Measurements from ENCODE around the gene PLEKHA6.

Gene PLEKHA6

GRCh38 chr1:204358605-204359004, 1.1 kb downstream of the PLEKHA6 start (continued):
- no peak for TF ChIP-seq CSDC2 (CRISPR knock-in tag; IDR thresholded peaks at IDR 0.05)

- no peak for ATAC-seq
- TF ChIP-seq OSR1 (CRISPR knock-in tag; IDR thresholded peaks at IDR 0.05) (no peak), ZFP3 (CRISPR knock-in tag; IDR thresholded peaks at IDR 0.05) (no peak), PPARA (CRISPR knock-in tag; IDR thresholded peaks at IDR 0.05; ENCODE audit: borderline replicate concordance) (no peak), ESRRG (CRISPR knock-in tag; IDR thresholded peaks at IDR 0.05) (no peak), TOX (CRISPR knock-in tag; IDR thresholded peaks at IDR 0.05; ENCODE audit: borderline replicate concordance) (no peak), PATZ1 (CRISPR knock-in tag; IDR thresholded peaks at IDR 0.05; ENCODE audit: borderline replicate concordance) (no peak), CSRNP3 (CRISPR knock-in tag; IDR thresholded peaks at IDR 0.05) (no peak), TSHZ2 (CRISPR knock-in tag; IDR thresholded peaks at IDR 0.05) (no peak), ZNF565 (CRISPR knock-in tag; conservative IDR thresholded peaks at IDR 0.05; ENCODE audit: low read depth) (no peak), BACH2 (CRISPR knock-in tag; IDR thresholded peaks at IDR 0.05; ENCODE audit: borderline replicate concordance) (no peak), CSDC2 (CRISPR knock-in tag; IDR thresholded peaks at IDR 0.05) (no peak), SNAI2 (CRISPR knock-in tag; IDR thresholded peaks at IDR 0.05) (no peak), GLIS3 (CRISPR knock-in tag; IDR thresholded peaks at IDR 0.05) (no peak), ZC3H10 (CRISPR knock-in tag; IDR thresholded peaks at IDR 0.05) (no peak), ZFP30 (CRISPR knock-in tag; IDR thresholded peaks at IDR 0.05) (no peak)
Observed at GRCh38 chr1:204357551-204358490, 1.9 kb downstream of the PLEKHA6 start.

- no peak for ATAC-seq
- no peak for TF ChIP-seq OSR1 (CRISPR knock-in tag; IDR thresholded peaks at IDR 0.05)
- no peak for TF ChIP-seq CSDC2 (CRISPR knock-in tag; IDR thresholded peaks at IDR 0.05)
- no peak for TF ChIP-seq GLIS3 (CRISPR knock-in tag; IDR thresholded peaks at IDR 0.05)
- no peak for TF ChIP-seq TOX (CRISPR knock-in tag; IDR thresholded peaks at IDR 0.05; ENCODE audit: borderline replicate concordance)
- TF ChIP-seq PPARA (CRISPR knock-in tag; IDR thresholded peaks at IDR 0.05; ENCODE audit: borderline replicate concordance), result no peak
- no peak for TF ChIP-seq ZNF70 (CRISPR knock-in tag; IDR thresholded peaks at IDR 0.05)
- no peak for TF ChIP-seq ESRRG (CRISPR knock-in tag; IDR thresholded peaks at IDR 0.05)
- no peak for TF ChIP-seq ZNF565 (CRISPR knock-in tag; conservative IDR thresholded peaks at IDR 0.05; ENCODE audit: low read depth)
- no peak for TF ChIP-seq PATZ1 (CRISPR knock-in tag; IDR thresholded peaks at IDR 0.05; ENCODE audit: borderline replicate concordance)
- no peak for TF ChIP-seq ARNTL (CRISPR knock-in tag; IDR thresholded peaks at IDR 0.05; ENCODE audit: borderline replicate concordance, low read depth)
- no peak for TF ChIP-seq ZFP30 (CRISPR knock-in tag; IDR thresholded peaks at IDR 0.05)
- TF ChIP-seq TSHZ2 (CRISPR knock-in tag; IDR thresholded peaks at IDR 0.05), result no peak
- TF ChIP-seq TCF4 (CRISPR knock-in tag; IDR thresholded peaks at IDR 0.05; ENCODE audit: borderline replicate concordance), result no peak
Observed at GRCh38 chr1:204356997-204357396, 2.7 kb downstream of the PLEKHA6 start.
